Activated gamma-delta T cell treated with Interleukin-2 at 50 U/mL for 16 hours (primary cell): ENCODE results near the gene MAB21L2.

Experiments used
- DNase-seq: peaks from one replicate; pipeline ENCODE4 v3.0.0-alpha.2; 2020

Gene MAB21L2

GRCh38 chr4:150578745-150579501, 3.0 kb upstream of the MAB21L2 start:
- no peak for DNase-seq

GRCh38 chr4:150579551-150580234, 2.3 kb upstream of the MAB21L2 start:
- no peak for DNase-seq

GRCh38 chr4:150580306-150580705, 1.6 kb upstream of the MAB21L2 start:
- DNase-seq, result no peak

GRCh38 chr4:150581056-150581605, 820 bp upstream of the MAB21L2 start:
- no peak for DNase-seq

- no peak for DNase-seq
These were observed 305 bp upstream of the MAB21L2 start for GRCh38 chr4:150581641-150582051.

- DNase-seq, result no peak
These were observed 929 bp downstream of the MAB21L2 start for GRCh38 chr4:150582873-150583286.

- DNase-seq, result no peak
These were observed 1.5 kb downstream of the MAB21L2 start for GRCh38 chr4:150583287-150584110.

- no peak for DNase-seq
These were observed 2.4 kb downstream of the MAB21L2 start for GRCh38 chr4:150584111-150584915.

DNA sequence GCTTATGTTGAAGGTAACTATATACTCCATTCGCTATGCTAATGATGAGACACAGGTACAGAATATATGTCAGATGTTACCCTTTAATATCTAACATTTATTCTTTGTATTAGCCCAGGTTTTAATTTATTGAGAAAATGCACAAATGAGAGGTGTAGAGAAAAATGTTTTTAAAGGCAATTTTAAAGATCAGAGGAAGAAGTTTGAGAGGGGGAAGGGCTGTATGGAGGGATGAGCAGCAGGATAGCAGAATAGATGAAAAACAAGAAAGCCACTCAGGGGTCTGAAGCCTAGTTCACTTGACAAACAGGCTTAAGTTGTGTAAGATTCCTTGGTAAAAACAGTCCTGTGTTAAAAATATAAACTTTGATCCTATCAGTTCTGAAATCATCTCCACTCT, 3.7 kb downstream of the MAB21L2 start:
- DNase-seq, result no peak

DNA sequence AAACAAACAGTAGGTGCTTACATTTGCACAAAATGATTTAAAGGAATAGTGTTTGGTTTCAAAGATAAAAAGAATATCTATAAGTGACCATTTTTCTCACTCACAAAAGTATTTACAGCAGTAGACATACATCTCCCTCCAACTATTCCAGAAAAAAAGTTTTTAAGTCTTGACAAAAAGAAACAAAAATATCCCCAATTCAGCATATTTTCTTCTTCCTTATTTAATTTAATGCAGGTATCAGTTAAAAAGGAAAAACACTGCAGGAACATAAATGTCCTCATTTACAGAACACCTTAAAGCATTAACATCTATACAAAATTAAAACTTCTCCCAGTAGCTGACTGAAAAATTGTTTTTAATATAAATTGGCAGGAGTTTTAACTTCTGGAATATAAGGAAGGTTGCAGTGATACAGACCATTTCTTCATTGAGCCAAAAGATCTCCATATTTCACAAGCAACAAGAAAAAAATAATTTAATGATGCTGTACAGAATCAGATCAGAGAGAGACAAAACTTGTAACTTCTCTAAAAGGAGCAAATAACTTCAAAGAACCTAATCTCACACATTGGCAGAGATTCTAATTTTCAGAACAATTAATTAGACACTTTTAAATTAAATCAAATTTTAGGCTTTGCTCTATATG, 4.3 kb downstream of the MAB21L2 start:
- no peak for DNase-seq

DNA sequence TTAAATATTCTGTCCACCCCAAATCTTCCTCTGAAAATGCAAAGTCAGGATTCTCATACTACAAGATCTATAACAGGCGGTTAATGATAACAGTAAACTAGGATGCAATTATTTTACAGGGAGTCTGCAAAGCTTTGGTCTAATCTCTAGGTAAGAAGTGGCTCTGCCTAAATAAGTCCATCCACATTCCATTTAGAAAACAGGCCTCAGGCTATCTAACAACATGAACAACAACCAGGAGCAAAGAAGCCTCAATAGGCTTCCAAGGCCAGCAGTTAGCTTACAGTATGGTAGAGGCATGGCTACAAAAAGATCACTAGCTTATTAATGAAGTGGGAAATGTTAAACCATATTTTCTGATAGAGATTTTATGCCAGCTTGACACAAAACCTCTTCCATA, 6.4 kb downstream of the MAB21L2 start:
- no peak for DNase-seq

DNA sequence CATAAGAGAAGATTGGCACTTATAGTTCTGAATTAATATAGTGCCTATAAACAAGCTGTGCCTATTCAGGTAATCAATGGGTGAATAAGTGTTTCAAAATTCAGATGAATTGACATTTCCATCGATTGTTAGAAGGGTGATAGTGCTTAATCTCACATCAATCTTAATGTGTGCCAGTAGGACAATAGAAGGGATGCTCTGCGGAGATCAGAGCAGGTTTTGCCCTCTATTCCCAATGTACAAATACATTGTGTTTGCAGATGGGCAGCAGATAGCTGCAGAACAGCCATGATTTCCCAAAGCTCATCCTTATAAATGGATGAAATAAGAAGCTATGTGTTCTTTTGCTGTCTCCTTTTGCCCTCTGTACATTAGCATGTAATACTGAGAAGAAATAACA, 7.2 kb downstream of the MAB21L2 start:
- no peak for DNase-seq

GRCh38 chr4:150590631-150591030, 8.7 kb downstream of the MAB21L2 start:
- DNase-seq, result no peak

- no peak for DNase-seq
These were observed 9.5 kb downstream of the MAB21L2 start for GRCh38 chr4:150591406-150591805.

DNA sequence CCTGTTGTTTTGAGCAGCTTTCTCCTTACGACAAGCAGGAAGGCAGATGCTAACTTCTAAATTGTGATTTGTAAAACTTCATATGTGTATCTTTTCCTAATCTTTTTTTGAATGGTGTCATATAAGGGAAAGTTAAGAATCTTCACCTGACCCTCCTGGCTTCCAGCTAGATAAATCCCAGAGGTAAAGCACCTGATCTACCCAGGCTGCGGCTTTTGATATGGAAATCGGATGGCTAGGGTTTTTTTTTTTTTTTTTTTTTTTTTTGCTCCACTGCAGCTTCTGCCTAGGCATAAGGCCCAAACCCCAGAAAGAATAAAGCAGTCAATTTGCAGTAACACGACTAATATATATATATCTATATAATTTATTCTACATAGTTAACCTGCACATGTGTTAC, 10.0 kb downstream of the MAB21L2 start:
- no peak for DNase-seq

GRCh38 chr4:150593996-150594395, 12.0 kb downstream of the MAB21L2 start:
- DNase-seq, result no peak

- DNase-seq, result no peak
These were observed 17.0 kb downstream of the MAB21L2 start for GRCh38 chr4:150598909-150599308.

DNA sequence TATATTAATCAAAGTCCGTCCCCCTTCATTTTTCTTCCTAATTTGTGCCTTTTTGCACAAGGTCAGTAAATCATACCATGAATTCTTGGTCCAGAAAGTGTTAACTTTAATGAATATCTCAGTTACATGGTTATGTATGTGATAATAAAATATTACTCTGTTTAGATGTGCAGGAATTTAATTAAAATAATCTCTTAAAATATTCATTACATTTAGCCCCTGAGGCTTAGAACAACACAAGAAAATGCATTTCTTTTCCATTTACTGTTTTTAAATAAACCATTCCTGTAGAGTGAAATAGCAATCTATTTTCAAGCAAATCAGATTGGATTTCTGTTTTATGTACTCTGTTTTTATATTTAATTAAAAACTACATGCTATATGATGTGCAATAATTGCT, 17.6 kb downstream of the MAB21L2 start:
- DNase-seq, result no peak

DNA sequence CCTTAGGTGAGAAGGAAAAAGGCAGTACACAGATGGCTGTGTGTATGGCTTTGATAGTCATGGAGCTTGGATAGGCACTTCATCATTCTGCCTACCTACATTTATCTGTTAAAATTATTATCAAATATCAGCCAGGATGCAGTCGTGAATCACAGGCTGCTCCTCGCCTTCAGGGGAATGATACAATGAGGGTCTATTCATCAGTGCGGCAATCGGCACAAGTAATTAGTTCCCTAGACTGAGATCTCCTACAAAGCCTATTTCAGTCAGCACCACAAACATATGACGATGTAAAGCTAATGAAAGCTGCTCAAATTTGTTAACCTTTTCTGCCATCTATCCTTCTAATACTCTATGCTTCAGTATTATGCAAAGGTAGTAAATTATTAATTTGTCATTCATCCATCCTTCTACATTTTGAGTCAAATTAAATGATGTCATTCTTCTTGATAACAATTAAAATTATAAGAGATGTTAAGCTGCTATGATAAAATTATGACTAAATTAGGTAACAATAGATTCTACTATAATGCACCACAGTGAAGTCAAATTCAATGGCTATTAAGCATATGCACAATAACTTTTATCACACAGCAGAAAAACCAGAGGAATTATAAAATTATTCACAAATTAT, 19.0 kb downstream of the MAB21L2 start:
- DNase-seq, result no peak

DNA sequence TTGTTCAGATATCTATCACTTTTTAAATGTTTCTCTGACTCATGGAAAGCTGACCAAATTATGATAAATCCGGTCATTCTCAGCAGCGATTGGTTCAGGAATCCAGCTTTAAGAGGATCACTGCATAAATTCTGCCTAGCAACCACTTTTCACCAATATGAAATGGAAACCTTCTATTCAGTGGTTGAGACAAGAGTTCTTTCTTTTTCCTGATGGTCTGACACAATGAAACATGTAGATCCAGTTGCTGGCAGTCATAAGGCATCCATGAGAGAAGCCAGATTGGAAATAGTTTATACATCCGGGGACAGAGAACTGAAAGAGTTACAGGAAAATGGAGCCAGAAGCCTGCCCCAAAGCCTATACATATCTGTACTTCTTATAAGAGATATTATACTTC, 27.2 kb downstream of the MAB21L2 start:
- no peak for DNase-seq

GRCh38 chr4:150619042-150619441, 37.1 kb downstream of the MAB21L2 start:
- no peak for DNase-seq
